RWPE2 (cell line): ENCODE results near the gene LILRB3.
"Not testable (repeated sequence)": the region's sequence is repeated elsewhere in the genome, so short reads cannot be mapped to it uniquely, and the experiment has no call there.

Experiments
- ATAC-seq: fragments of 200-7000 bp; cut with Tn5 transposase; 3 replicates; pipeline ENCODE4 v1.9.1; 2021; ENCODE audit warnings: low read depth
- DNase-seq: peaks from one replicate; pipeline ENCODE4 v3.0.0-alpha.2; 2020; ENCODE audit warnings: low spot score
- H3K27ac ChIP-seq: fragments of 450-650 bp; 2 replicates; pipeline ENCODE4 v1.5.1; 2017; ENCODE audit warnings: mild to moderate bottlenecking; ENCODE audit not compliant: poor library complexity, severe bottlenecking
- H3K27me3 ChIP-seq: fragments of 250-450 bp; sonication (Bioruptor Pico); 2 replicates; pipeline ENCODE4 v1.5.1; 2021; ENCODE audit warnings: mild to moderate bottlenecking, moderate library complexity; ENCODE audit not compliant: insufficient read depth, poor library complexity, severe bottlenecking
- H3K36me3 ChIP-seq: fragments of 250-450 bp; sonication (Bioruptor Pico); 2 replicates; pipeline ENCODE4 v1.5.1; 2020; ENCODE audit warnings: low read depth, mild to moderate bottlenecking, moderate library complexity
- H3K4me1 ChIP-seq: fragments of 250-450 bp; sonication (Bioruptor Pico); 2 replicates; pipeline ENCODE4 v1.5.1; 2021; ENCODE audit warnings: mild to moderate bottlenecking, moderate library complexity; ENCODE audit not compliant: insufficient read depth, poor library complexity, severe bottlenecking
- H3K4me3 ChIP-seq: fragments of 250-450 bp; sonication (Bioruptor Pico); 2 replicates; pipeline ENCODE4 v1.5.1; 2021; ENCODE audit warnings: mild to moderate bottlenecking, moderate library complexity; ENCODE audit not compliant: severe bottlenecking
- H3K9me3 ChIP-seq: fragments of 250-450 bp; sonication (Bioruptor Pico); 2 replicates; pipeline ENCODE4 v1.5.1; 2021; ENCODE audit warnings: mild to moderate bottlenecking, moderate library complexity; ENCODE audit not compliant: severe bottlenecking
- CTCF ChIP-seq: fragments of 450-650 bp; IDR thresholded peaks from one replicate; pipeline ENCODE4 v1.5.1; 2017; ENCODE audit warnings: mild to moderate bottlenecking, moderate library complexity; ENCODE audit not compliant: poor library complexity, severe bottlenecking

Gene LILRB3

GRCh38 chr19:54186934-54187381, 35.8 kb downstream of the LILRB3 start:
- DNase-seq (no peak), ATAC-seq (no peak)
- Histone ChIP-seq H3K36me3 (peaks cover 13% of the 10 kb centered on the region; the same call in 1 of the 2 replicates), H3K27me3 (no peaks in the 10 kb centered on the region), H3K27ac (no peak overlapping the region), H3K9me3 (no peaks in the 10 kb centered on the region), H3K4me1 (no peaks in the 10 kb centered on the region), H3K4me3 (no peak overlapping the region)
- TF ChIP-seq CTCF, result no peak

GRCh38 chr19:54186351-54186750, 36.5 kb downstream of the LILRB3 start:
- Histone ChIP-seq H3K4me3 (no peak overlapping the region), H3K36me3 (peaks cover 13% of the 10 kb centered on the region; the same call in 1 of the 2 replicates), H3K27ac (no peak overlapping the region), H3K9me3 (no peaks in the 10 kb centered on the region), H3K4me1 (no peaks in the 10 kb centered on the region), H3K27me3 (no peaks in the 10 kb centered on the region)
- no peak for DNase-seq
- TF ChIP-seq CTCF, result no peak
- ATAC-seq, result no peak

GRCh38 chr19:54183431-54183830, 39.4 kb downstream of the LILRB3 start:
- Histone ChIP-seq H3K27ac (no peak overlapping the region), H3K36me3 (peaks cover 29% of the 10 kb centered on the region), H3K4me3 (no peak overlapping the region), H3K4me1 (no peaks in the 10 kb centered on the region), H3K27me3 (no peaks in the 10 kb centered on the region), H3K9me3 (no peaks in the 10 kb centered on the region)
- DNase-seq, result no peak
- no peak for ATAC-seq
- no peak for TF ChIP-seq CTCF

GRCh38 chr19:54181894-54182293, 40.9 kb downstream of the LILRB3 start:
- not testable (repeated sequence) for ATAC-seq, H3K4me3 ChIP-seq, H3K27me3 ChIP-seq, H3K27ac ChIP-seq, DNase-seq, H3K9me3 ChIP-seq, H3K4me1 ChIP-seq
- H3K36me3 ChIP-seq, result peaks cover 26% of the 10 kb centered on the region

- DNase-seq, result no peak
- peaks cover 21% of the 10 kb centered on the region for H3K36me3 ChIP-seq
Observed at GRCh38 chr19:54180691-54181091, 42.1 kb downstream of the LILRB3 start.

More at GRCh38 chr19:54180691-54181091, 42.1 kb downstream of the LILRB3 start:
- Histone ChIP-seq H3K27ac (no peak overlapping the region), H3K4me1 (no peaks in the 10 kb centered on the region), H3K4me3 (no peak overlapping the region), H3K9me3 (no peaks in the 10 kb centered on the region), H3K27me3 (no peaks in the 10 kb centered on the region)
- ATAC-seq, result no peak
- TF ChIP-seq CTCF, result no peak
